ENCODE results near the gene ANKRD27.
"Not testable (repeated sequence)": the region's sequence is repeated elsewhere in the genome, so short reads cannot be mapped to it uniquely, and the experiment has no call there.

The ANKRD27 gene

DNA sequence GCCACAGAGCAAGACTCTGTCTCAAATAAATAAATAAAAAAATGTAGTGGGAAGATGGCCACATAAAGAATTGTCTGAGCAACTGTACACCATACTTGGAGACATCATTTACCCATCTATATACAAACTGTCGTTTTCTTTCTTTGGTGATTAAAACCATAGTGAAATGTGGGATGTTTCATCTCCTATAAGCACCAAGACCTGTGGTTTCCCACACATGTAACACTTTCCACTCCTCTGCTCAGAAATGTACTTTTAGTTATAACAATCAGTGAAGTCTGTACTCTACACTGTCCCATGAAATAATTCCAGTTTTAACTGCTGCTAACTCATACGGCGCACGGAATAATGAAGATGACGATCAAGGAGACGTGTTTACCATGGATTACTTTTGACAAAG lies 75.7 kb downstream of the ANKRD27 start:
- DNase-seq: no peak

DNA sequence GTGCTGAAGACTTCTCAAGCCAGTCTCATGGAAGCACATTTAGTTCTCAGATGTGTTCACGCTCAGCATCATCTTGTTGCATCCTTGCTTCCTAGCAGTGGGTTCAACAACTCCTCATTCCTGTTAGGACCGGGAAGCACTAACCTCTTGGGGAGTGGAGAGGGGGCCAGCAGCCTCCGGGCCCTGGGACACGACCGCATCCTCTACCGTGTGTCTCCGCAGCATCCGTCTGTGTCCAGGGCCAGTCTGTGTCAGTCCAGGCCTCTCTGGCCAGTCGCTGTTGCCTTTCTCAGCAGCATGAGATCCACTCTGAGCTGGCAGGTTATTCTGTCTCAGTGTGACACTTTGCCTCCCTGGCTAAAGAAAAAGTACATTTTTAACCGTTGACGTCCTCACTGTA lies 77.0 kb downstream of the ANKRD27 start:
- no peak for DNase-seq

DNA sequence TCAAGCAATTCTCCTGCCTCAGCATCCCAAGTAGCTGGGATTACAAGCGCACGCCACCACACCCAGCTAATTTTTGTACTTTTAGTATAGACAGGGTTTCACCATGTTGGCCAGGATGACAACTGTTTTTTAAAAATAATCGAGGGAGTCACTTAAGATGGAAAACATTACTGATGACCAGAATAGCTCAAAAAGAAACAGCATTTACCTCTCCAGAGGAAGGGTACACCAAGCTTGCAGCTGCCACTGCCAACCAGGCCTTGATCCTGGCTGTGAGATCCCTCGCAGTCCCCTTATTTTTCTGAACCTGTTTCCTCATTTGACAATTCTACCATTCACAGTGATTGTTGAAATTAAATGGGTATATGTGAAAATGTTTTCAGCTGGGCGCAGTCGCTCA lies 79.5 kb downstream of the ANKRD27 start:
- DNase-seq: no peak

DNA sequence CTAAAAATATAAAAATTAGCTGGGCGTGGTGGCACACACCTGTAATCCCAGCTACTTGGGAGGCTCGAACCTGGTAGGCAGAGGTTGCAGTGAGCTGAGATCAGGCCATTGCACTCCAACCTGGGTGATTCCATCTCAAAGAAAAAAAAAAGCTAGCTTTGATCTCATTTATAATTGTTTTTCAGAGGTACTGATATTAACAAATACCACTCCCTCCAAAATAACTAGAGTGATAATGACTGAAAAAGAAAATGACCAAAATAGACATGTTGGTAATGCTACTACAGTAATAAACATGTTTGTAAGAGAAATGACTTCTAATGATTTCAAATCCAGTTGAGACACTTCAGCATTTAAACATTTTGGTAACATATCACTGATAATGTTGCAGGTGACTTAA lies 81.0 kb downstream of the ANKRD27 start:
- no peak for DNase-seq

DNA sequence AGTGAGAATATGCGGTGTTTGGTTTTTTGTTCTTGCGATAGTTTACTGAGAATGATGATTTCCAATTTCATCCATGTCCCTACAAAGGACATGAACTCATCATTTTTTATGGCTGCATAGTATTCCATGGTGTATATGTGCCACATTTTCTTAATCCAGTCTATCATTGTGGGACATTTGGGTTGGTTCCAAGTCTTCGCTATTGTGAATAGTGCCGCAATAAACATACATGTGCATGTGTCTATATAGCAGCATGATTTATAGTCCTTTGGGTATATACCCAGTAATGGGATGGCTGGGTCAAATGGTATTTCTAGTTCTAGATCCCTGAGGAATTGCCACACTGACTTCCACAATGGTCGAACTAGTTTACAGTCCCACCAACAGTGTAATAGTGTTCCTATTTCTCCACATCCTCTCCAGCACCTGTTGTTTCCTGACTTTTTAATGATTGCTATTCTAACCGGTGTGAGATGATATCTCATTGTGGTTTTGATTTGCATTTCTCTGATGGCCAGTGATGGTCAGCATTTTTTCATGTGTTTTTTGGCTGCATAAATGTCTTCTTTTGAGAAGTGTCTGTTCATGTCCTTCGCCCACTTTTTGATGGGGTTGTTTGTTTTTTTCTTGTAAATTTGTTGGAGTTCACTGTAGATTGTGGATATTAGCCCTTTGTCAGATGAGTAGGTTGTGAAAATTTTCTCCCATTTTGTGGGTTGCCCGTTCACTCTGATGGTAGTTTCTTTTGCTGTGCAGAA lies 87.1 kb downstream of the ANKRD27 start:
- not testable (repeated sequence) for DNase-seq

DNA sequence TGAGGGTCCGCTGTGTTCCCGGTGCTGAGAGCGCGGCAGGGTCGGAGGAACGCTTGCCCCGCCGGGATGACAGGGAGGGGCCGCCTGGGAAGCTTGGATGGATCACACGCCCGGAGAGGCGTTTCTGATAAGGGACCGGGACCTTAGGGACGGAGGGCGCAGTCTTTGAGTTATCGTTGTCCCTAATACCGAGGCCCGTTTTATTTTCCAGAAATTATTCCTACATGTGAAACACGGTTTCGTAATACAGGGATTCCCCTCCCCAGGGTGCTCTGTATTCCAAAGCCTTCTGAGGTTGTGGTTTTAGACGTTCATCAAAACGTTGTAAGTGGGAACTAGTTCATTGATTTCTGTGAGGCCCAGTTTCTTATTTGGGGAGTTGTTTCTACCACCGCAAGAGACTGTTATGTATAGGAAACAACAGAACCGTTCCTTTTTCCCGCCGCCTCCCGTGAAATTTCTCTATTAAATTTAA lies 93.2 kb downstream of the ANKRD27 start:
- DNase-seq: peak; percentile 46

DNA sequence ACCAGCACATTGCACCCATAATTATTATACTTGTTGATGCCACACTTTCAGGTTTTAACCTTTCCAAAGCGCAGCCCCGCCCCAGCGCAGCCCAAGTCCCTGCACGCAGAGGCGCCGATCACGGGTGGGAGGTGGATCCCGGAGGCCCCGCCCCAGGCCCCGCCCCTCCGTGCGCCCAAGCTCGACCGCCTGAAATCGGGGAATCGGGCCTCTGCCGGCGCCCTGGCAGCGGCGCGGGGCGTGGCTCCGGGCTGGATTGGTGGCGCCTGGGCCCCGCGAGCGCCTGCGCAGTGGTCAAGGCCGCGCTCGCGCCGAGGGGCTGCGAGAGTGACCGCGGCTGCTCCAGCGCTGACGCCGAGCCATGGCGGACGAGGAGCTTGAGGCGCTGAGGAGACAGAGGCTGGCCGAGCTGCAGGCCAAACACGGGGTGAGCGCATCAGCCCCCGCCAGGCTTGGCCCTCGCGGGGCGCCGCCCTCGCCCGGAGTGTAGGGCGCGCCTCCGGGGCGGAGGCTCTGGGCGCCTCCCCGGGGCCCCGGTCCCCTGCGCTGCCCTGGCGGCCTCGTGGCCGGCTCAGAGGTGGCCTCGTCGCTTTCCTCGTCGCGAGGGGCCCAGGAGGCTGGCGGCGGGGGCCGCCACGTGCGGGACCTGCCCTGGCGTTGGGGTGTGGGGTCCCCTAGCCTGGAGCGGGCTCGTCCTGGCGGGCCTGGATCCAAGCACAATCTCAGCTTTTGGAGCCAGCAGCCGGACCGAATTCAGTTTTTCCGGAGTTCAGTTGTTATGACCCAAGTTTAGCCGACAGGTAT lies 93.9 kb downstream of the ANKRD27 start, which contains the start of gene PDCD5:
Gene PDCD5 (plus strand): TSS at position 290 of the 804 bp plus-strand sequence. CDS start 72 bp downstream, at position 362.
- peak; percentile 96 for DNase-seq

DNA sequence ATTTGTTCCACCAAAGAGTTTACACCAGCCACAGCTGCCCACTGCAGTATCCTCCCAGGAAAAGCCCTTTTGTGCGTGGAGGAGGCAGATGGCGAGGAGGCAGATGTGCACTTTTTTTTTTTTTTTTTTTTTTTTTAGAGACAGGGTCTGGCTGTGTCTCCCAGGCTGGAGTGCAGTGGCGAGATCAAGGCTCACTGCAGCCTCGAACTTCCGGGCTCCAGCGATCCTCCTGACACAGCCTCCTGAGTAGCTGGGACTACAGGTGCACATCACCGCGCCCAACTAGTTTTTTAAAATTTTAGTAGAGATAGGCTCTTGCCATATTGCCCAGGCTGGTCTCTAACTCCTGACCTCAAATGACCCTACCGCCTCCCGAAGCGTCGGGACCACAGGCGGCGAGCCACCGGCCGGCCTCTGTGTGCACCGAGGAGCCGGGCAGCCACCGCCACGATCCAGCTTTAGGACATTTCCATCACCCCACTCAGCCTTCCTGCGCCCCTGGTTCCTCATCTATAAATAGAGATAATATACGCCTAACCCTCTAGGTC lies 94.6 kb downstream of the ANKRD27 start:
- DNase-seq: no peak

DNA sequence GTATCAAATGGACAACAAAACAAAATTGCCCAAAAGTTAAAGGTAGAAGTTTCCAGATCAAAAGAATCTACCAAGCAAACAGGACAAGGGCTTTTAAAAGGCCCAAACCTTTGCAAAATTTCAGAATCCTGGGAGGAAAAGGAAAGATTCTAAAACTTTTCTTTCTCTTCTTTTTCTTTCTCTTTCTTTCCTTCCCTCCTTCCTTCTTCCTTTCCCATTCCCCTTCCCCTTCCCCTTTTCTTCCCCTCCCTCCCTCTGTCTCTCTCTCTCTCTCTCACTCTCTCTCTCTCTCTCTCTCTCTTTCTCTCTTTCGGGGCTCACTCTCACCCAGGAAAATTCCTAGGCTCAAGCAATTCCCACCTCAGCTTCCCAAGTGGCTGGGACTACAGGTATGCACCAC lies 98.2 kb downstream of the ANKRD27 start:
- DNase-seq: no peak

DNA sequence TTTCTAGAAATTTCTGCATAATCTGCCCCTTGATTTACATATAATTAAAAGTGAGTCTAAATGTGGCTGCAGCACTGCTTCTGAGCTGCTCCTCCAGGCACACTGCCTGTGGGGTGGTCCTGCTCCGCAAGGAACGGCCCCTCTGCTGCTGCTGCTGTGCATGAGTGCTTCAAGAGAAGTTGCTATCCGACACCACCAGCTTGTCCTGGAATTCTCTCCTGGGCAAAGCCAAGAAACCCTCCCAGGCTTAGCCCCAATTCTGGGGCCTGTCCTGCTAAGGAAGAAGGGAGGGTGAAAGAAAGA lies 101.5 kb downstream of the ANKRD27 start:
- DNase-seq: no peak

DNA sequence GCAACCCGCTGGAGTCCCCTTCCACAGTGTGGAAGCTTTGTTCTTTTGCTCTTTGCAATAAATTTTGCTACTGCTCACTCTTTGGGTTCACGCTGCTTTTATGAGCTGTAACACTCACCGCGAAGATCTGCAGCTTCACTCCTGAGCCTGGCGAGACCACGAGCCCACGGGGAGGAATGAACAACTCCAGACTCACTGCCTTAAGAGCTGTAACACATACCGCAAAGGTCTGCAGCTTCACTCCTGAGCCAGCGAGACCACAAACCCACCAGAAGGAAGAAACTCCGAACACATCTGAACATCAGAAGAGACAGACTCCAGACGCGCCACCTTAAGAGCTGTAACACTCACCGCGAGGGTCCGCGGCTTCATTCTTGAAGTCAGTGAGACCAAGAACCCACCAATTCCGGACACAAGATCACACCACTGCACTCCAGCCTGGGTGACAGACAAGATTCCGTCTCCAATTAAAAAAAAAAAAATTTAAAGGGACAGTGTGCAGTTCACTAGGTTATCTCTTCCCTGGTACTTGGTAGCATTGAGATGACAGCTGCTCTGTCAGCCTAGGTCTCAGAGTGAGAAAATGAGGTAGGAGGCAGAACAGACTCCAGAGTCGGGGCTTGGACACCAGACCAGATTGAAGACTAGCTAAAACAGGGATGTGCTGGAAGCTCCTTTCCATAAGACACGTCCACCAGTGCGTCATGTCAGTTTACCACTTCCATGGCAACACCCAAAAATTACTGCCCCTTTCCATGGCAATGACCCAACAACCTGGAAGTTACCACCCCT lies 102.1 kb downstream of the ANKRD27 start:
- DNase-seq: not testable (repeated sequence)

DNA sequence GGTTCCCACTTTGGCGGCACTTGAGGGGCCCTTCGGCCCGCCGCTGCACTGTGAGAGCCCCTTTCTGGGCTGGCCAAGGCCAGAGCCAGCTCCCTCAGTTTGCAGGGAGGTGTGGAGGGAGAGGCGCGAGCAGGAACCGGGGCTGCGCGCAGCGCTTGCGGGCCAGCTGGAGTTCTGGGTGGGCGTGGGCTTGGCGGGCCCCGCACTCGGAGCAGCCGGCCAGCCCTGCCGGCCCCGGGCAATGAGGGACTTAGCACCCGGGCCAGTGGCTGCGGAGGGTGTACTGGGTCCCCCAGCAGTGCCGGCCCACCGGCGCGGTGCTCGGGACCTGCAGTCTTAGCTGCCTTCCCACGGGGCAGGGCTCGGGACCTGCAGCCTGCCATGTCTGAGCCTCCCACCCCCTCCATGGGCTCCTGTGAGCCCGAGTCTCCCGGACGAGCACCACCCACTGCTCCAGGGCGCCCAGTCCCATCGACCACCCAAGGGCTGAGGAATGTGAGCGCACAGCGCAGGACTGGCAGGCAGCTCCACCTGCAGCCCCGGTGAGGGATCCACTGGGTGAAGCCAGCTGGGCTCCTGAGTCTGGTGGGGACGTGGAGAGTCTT lies 103.4 kb downstream of the ANKRD27 start:
- not testable (repeated sequence) for DNase-seq

DNA sequence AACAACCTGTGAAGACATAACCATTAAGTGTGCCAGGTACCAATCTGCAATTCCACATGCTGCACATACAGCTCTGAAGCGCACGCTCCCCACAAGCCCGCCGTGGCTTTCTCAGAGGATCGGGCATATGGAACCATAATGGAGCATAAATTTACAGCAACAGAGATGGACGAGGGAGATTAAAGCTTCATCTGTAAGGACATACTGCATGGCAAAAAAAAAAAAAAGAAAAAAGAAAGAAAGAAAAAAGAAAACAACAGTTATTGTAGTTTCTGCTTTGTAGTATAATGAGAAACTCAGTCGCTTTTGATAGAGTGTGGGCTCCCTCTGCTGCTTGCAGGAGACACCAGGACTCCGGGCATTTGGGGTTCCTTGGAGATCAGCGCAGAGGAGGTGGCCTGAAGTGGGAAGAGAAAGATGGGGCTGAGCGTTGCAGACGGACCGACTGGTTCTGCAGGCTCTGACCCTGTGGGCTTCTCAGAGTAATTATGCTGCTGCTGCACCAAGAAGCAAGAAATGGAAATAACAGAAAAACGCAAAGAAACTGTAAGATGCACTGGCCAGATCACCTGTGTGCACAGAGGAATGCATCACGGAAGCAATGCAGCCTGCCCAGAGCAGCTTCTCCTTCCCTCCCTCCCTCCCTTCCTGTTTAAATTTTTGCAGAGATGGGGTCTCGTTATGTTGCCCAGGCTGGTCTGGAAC lies 104.7 kb downstream of the ANKRD27 start:
- peak; percentile 35 for DNase-seq

DNA sequence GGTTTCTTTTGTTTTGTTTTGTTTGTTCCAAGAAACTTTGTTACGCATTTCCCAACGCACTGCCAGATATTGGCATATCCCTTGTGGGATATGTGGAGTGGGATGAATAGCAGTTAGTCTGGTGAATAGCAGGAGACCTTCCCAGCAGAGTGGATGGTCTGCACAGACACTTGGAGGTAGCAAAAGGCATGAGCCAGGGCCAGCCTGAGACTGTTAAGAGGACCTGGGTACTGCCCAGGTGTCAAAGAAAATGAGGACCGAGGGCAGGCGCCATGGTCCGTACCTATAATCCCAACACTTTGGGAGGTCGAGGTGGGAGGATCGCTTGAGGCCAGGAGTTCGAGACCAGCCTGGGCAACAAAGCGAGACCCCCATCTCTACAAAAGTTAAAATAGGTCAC lies 107.5 kb downstream of the ANKRD27 start:
- no peak for DNase-seq

DNA sequence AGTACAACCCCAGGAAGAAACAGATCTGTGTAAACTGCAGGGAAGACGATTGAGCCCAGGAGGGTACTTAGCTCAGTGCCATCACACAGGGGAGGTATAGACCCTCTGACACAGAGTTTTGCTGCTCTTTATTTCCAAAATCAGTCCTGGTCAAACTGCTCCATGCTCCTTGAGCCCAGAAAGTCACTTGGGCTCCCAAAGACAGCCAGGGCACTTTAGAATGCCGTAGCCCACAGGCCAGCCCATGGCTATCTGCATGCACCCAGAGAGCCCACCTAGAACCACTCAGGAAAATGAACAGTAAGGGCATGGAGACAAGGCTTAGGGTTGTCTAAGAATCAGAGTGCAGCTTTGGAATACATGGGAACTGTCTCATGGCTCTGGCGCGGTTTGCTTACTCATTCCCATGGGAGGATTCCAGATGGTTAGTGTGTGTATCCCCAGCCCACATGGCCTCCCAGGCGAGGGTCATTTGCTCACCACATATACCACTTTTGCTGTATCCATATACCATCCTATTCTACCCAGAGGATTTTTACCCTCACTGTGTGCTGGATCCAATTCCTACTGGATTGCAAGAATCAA lies 108.6 kb downstream of the ANKRD27 start:
- DNase-seq: no peak

DNA sequence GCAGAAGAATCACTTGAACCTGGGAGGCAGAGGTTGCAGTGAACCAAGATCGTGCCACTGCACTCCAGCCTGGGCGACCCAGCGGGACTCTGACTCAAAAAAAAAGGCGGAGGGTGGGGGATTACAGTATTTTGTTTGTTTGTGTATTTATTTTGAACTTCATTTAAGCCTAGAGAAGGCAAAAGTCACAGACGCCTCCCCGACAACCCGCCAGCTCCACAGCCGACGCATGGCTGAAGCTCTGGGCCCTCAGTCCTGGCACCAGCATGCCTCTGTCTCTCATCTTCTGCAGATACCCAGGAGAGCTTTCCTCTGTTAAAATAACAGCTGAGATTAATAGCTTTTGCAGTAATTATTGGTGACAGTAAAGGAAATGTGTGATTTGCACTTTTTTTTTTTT lies 111.2 kb downstream of the ANKRD27 start:
- no peak for DNase-seq

DNA sequence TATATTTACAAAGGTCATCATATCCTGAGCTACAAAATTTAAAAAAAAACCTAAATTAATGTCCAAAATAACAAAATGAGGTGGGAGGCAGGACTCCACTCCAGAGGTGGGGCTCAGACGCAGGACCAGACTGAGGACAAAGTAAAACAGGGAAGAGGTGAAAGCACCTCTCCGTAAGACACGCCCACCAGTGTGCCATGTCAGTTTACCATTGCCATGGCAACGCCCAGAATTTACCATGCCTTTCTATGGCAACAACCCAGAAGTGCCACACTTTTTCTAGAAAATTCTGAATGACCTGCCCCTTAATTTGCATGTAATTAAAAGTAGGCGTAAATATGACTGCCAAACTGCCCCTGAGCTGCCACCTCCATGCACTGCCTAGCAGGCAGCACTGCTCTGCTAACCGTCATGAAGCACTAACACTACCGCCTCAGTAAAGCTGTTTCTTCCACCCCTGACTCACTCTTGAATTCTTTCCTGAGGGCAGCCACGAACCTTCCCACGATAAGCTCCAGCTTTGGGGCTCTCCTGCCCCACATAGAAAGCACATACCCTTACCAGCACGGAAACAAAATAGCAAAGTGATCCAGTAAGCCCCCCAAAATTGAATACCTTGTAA lies 116.3 kb downstream of the ANKRD27 start:
- no peak for DNase-seq

DNA sequence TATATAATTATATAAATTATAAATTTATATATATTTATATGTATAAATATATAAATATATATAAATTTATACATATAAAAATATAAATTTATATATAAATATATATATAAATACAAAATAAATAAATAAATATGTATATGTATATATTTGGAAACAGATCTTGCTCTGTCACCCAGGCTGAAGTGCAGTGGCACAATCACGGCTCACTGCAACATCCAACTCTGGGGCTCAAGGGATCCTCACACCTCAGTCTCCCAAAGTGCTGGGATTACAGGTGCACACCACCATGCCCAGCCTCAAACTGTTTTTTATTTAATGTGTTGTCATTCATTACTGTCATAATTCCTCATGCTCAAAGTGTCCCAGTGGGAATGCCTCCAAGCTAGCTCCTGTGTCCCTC lies 119.2 kb downstream of the ANKRD27 start:
- no peak for DNase-seq

DNA sequence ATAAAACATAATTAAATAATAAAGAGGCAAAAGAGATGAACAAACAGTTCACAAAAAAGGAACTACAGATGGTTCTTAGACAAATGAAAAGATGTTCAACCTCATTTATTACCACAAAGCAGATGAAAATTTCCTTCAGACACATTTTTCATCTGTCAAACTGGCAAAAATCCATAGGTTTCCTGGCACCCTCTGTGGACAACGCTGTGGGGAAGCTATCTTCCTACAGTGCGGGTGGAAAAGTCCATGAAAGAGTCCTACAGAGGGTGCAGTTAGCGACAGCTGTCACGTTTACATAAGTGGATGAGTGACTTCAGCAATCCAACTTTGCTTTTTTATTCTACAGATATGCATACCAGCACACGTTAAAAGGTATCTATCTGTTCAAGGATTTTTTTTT lies 124.3 kb downstream of the ANKRD27 start:
- DNase-seq: no peak

All from inflammatory macrophage treated with lipopolysaccharide for 4 hours (primary cell).